Right lobe of liver (tissue), 4 donors: ENCODE measurements around the gene CLSTN1.

Source experiments
- POLR2A ChIP-seq: fragments of 450-650 bp; IDR thresholded peaks from one replicate; pipeline ENCODE4 v1.6.1; 2017; ENCODE audit warnings: antibody characterized with exemption, mild to moderate bottlenecking
- TF ChIP-seq, protein P1 (sequence below), 4 donors: fragments of 200-600 bp in 3 of 4; fragments of 450-650 bp in 1 of 4; IDR thresholded peaks; one replicate each; pipeline versions ENCODE4 v1.5.1 to v1.8.0; 2016 to 2022; ENCODE audit warnings: antibody characterized with exemption in 4 of 4, mild to moderate bottlenecking in 2 of 4
- donor health status: DM: no; HTN: no; CAD: no.
- donor health status: DM: no; HTN: no; CAD: no.
- donor health status: DM: no; HTN: yes; CAD: no.

DNA sequence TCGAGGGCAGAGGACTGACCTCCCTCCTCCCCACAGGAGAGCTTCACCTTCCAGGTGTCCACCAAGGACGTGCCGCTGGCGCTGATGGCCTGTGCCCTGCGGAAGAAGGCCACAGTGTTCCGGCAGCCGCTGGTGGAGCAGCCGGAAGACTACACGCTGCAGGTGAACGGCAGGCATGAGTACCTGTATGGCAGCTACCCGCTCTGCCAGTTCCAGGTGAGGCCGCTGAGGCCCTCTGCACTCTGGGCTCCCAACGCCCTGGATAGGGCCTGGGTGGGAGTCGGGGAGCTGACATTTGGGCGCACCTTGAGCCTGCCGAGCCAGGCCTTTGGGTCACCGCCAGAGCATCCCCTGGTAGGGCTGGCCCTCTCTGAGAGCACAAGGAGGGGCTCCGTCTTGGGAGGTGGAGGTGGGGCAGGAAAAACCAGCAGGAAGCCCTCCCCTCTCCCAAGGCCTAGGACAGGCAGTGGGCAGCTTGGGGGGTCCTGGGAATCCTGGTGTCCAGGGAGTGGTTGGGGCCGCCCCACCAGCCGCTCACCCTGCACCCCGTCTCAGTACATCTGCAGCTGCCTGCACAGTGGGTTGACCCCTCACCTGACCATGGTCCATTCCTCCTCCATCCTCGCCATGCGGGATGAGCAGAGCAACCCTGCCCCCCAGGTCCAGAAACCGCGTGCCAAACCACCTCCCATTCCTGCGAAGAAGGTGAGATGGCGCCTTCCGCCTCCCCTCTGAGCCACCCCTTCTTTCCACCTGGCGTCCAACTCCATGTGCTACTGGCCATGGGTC, 107.2 kb downstream of the CLSTN1 start:
- TF ChIP-seq POLR2A, result no peak
- TF ChIP-seq, protein P1, sequence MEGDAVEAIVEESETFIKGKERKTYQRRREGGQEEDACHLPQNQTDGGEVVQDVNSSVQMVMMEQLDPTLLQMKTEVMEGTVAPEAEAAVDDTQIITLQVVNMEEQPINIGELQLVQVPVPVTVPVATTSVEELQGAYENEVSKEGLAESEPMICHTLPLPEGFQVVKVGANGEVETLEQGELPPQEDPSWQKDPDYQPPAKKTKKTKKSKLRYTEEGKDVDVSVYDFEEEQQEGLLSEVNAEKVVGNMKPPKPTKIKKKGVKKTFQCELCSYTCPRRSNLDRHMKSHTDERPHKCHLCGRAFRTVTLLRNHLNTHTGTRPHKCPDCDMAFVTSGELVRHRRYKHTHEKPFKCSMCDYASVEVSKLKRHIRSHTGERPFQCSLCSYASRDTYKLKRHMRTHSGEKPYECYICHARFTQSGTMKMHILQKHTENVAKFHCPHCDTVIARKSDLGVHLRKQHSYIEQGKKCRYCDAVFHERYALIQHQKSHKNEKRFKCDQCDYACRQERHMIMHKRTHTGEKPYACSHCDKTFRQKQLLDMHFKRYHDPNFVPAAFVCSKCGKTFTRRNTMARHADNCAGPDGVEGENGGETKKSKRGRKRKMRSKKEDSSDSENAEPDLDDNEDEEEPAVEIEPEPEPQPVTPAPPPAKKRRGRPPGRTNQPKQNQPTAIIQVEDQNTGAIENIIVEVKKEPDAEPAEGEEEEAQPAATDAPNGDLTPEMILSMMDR (IDR thresholded peaks at IDR 0.05), result no peak
